Right lobe of liver (tissue), 4 donors: ENCODE measurements around the gene KIF13A.

Experiments
- POLR2A ChIP-seq: fragments of 450-650 bp; IDR thresholded peaks from one replicate; pipeline ENCODE4 v1.6.1; 2017; ENCODE audit warnings: antibody characterized with exemption, mild to moderate bottlenecking
- TF ChIP-seq, protein P1 (sequence below), 4 donors: fragments of 200-600 bp in 3 of 4; fragments of 450-650 bp in 1 of 4; IDR thresholded peaks; one replicate each; pipeline versions ENCODE4 v1.5.1 to v1.8.0; 2016 to 2022; ENCODE audit warnings: antibody characterized with exemption in 4 of 4, mild to moderate bottlenecking in 2 of 4
- donor health status: DM: no; HTN: no; CAD: no.
- donor health status: DM: no; HTN: no; CAD: no.
- donor health status: DM: no; HTN: yes; CAD: no.

DNA sequence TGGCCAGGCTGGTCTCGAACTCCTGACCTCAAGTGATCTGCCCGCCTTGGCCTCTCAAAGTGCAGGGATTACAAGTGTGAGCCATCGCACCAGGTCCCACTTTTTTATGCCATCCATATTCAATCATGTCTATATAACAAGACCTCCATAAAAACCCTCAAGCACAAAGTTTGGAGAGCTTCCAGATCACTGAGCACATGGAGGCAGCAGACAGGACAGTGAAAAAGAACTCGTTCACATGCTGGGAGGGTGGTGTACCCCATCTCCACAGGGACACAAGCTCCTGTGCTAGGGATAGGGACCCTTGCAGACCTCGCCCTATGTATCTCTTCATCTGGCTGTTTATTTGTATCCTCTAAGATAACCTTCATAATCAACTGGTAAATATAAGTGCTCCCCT, 30.3 kb downstream of the KIF13A start:
- TF ChIP-seq, protein P1, sequence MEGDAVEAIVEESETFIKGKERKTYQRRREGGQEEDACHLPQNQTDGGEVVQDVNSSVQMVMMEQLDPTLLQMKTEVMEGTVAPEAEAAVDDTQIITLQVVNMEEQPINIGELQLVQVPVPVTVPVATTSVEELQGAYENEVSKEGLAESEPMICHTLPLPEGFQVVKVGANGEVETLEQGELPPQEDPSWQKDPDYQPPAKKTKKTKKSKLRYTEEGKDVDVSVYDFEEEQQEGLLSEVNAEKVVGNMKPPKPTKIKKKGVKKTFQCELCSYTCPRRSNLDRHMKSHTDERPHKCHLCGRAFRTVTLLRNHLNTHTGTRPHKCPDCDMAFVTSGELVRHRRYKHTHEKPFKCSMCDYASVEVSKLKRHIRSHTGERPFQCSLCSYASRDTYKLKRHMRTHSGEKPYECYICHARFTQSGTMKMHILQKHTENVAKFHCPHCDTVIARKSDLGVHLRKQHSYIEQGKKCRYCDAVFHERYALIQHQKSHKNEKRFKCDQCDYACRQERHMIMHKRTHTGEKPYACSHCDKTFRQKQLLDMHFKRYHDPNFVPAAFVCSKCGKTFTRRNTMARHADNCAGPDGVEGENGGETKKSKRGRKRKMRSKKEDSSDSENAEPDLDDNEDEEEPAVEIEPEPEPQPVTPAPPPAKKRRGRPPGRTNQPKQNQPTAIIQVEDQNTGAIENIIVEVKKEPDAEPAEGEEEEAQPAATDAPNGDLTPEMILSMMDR (IDR thresholded peaks at IDR 0.05) = no peak
- no peak for TF ChIP-seq POLR2A
